H9 (cell line): ENCODE data around the gene PARVB. TPM values are rescaled to one million over a fixed set of nuclear protein-coding genes. Genes with fewer than 3 reads are reported as not detected.

Experiments
- DNase-seq: peaks from one replicate; pipeline ENCODE4 v3.0.0-alpha.2; 2017
- H2AFZ ChIP-seq: one replicate; pipeline ENCODE4 v1.6.1; 2013; ENCODE audit warnings: mild to moderate bottlenecking, low read length, control low read depth, moderate library complexity
- H2AK5ac ChIP-seq: 2 replicates; pipeline ENCODE4 v1.6.1; 2013; ENCODE audit warnings: low read length, control low read depth, mixed read lengths; ENCODE audit not compliant: insufficient read length
- H2BK120ac ChIP-seq: one replicate; pipeline ENCODE4 v1.6.1; 2013; ENCODE audit warnings: low read depth, mild to moderate bottlenecking, low read length, control low read depth, inconsistent platforms; ENCODE audit not compliant: poor library complexity, severe bottlenecking
- H2BK12ac ChIP-seq: 2 replicates; pipeline ENCODE4 v1.6.1; 2013; ENCODE audit warnings: low read length, control low read depth, mixed read lengths, low read depth; ENCODE audit not compliant: insufficient read length
- H2BK15ac ChIP-seq: 2 replicates; pipeline ENCODE4 v1.6.1; 2013; ENCODE audit warnings: low read depth, low read length, control low read depth
- H2BK20ac ChIP-seq: one replicate; pipeline ENCODE4 v1.6.1; 2013; ENCODE audit warnings: low read depth, mild to moderate bottlenecking, low read length, control low read depth, inconsistent platforms; ENCODE audit not compliant: poor library complexity, severe bottlenecking
- H2BK5ac ChIP-seq: 2 replicates; pipeline ENCODE4 v1.6.1; 2013; ENCODE audit warnings: low read length, control low read depth, mixed read lengths; ENCODE audit not compliant: insufficient read length
- H3K14ac ChIP-seq: 2 replicates; pipeline ENCODE4 v1.6.1; 2013; ENCODE audit warnings: low read length, control low read depth; ENCODE audit not compliant: insufficient read depth
- H3K18ac ChIP-seq: 2 replicates; pipeline ENCODE4 v1.6.1; 2013; ENCODE audit warnings: low read depth, mild to moderate bottlenecking, mixed read lengths, low read length, control low read depth; ENCODE audit not compliant: insufficient read length
- H3K23ac ChIP-seq: 2 replicates; pipeline ENCODE4 v1.6.1; 2013; ENCODE audit warnings: low read length, control low read depth, mixed read lengths, low read depth; ENCODE audit not compliant: insufficient read length
- H3K23me2 ChIP-seq: 2 replicates; pipeline ENCODE4 v1.6.1; 2013; ENCODE audit warnings: low read depth, mild to moderate bottlenecking, mixed read lengths, low read length, control low read depth; ENCODE audit not compliant: insufficient read length, poor library complexity, severe bottlenecking
- H3K27ac ChIP-seq: 2 replicates; pipeline ENCODE4 v1.5.1; 2013; ENCODE audit warnings: low read length, control low read depth, mixed read lengths, low read depth; ENCODE audit not compliant: insufficient read length
- H3K27me3 ChIP-seq: 2 replicates; pipeline ENCODE4 v1.6.1; 2013; ENCODE audit warnings: low read length, control low read depth, inconsistent platforms; ENCODE audit not compliant: insufficient read depth
- H3K4ac ChIP-seq: 2 replicates; pipeline ENCODE4 v1.6.1; 2013; ENCODE audit warnings: low read depth, mild to moderate bottlenecking, control low read depth, inconsistent platforms, low read length, moderate library complexity
- H3K4me1 ChIP-seq: 2 replicates; pipeline ENCODE4 v1.6.1; 2013; ENCODE audit warnings: low read length, control low read depth, inconsistent platforms; ENCODE audit not compliant: insufficient read depth
- H3K4me2 ChIP-seq: 2 replicates; pipeline ENCODE4 v1.6.1; 2013; ENCODE audit warnings: low read length, control low read depth, mixed read lengths; ENCODE audit not compliant: insufficient read length, insufficient read depth
- H3K56ac ChIP-seq: 2 replicates; pipeline ENCODE4 v1.6.1; 2013; ENCODE audit warnings: low read depth, mild to moderate bottlenecking, mixed read lengths, low read length, control low read depth; ENCODE audit not compliant: insufficient read length
- H3K79me1 ChIP-seq: 2 replicates; pipeline ENCODE4 v1.6.1; 2013; ENCODE audit warnings: low read depth, mild to moderate bottlenecking, moderate library complexity, low read length, control low read depth, inconsistent platforms; ENCODE audit not compliant: insufficient read depth, poor library complexity, severe bottlenecking
- H3K79me2 ChIP-seq: 2 replicates; pipeline ENCODE4 v1.6.1; 2013; ENCODE audit warnings: low read length, control low read depth, inconsistent platforms; ENCODE audit not compliant: insufficient read depth
- H3K9ac ChIP-seq: 2 replicates; pipeline ENCODE4 v1.6.1; 2013; ENCODE audit warnings: low read length, control low read depth, mixed read lengths; ENCODE audit not compliant: insufficient read length; ENCODE audit errors: extremely low read depth
- H3K9me3 ChIP-seq: one replicate; pipeline ENCODE4 v1.6.1; 2013; ENCODE audit warnings: low read depth, low read length, inconsistent platforms; ENCODE audit not compliant: control insufficient read depth
- H3T11ph ChIP-seq: one replicate; pipeline ENCODE4 v1.6.1; 2013; ENCODE audit warnings: mild to moderate bottlenecking, low read length, control low read depth, inconsistent platforms
- H4K20me1 ChIP-seq: one replicate; pipeline ENCODE4 v1.6.1; 2013; ENCODE audit not compliant: control insufficient read depth, insufficient read length, insufficient read depth
- H4K5ac ChIP-seq: 2 replicates; pipeline ENCODE4 v1.6.1; 2013; ENCODE audit warnings: low read depth, mild to moderate bottlenecking, mixed read lengths, low read length, control low read depth; ENCODE audit not compliant: insufficient read length
- H4K8ac ChIP-seq: replicated peaks from 2 replicates; pipeline ENCODE4 v1.6.1; 2013; ENCODE audit warnings: low read length, control low read depth, mixed read lengths, low read depth; ENCODE audit not compliant: insufficient read length
- H4K91ac ChIP-seq: 2 replicates; pipeline ENCODE4 v1.6.1; 2013; ENCODE audit warnings: low read depth, mild to moderate bottlenecking, moderate library complexity, mixed read lengths, low read length, control low read depth; ENCODE audit not compliant: insufficient read length
- H3K27ac Mint-ChIP-seq, 3 experiments: 2 replicates in 2 of 3; 3 replicates in 1 of 3; pipeline ENCODE4 v1.8.0; 2020 to 2021; ENCODE audit warnings: mixed read lengths in 3 of 3, mild to moderate bottlenecking in 1 of 3, moderate library complexity in 1 of 3
- H3K27me3 Mint-ChIP-seq: 2 replicates; pipeline ENCODE4 v1.8.0; 2021; ENCODE audit warnings: low read depth, mild to moderate bottlenecking, moderate library complexity, mixed read lengths
- H3K36me3 Mint-ChIP-seq, 3 experiments: 2 replicates in 2 of 3; 3 replicates in 1 of 3; pipeline ENCODE4 v1.8.0; 2020 to 2021; ENCODE audit warnings: low read depth in 3 of 3, mixed read lengths in 3 of 3; ENCODE audit not compliant: insufficient read depth in 1 of 3
- H3K4me1 Mint-ChIP-seq, 2 experiments: 2 replicates each; pipeline ENCODE4 v1.8.0; 2020; ENCODE audit warnings: mixed read lengths in 2 of 2
- H3K4me3 Mint-ChIP-seq, 2 experiments: 2 replicates in 1 of 2; 3 replicates in 1 of 2; pipeline ENCODE4 v1.8.0; 2020 to 2021; ENCODE audit warnings: mild to moderate bottlenecking in 2 of 2, mixed read lengths in 2 of 2, moderate library complexity in 1 of 2
- H3K9me3 Mint-ChIP-seq, 2 experiments: 2 replicates in 1 of 2; 3 replicates in 1 of 2; pipeline ENCODE4 v1.8.0; 2020; ENCODE audit warnings: mild to moderate bottlenecking in 2 of 2, mixed read lengths in 2 of 2, moderate library complexity in 1 of 2
- WGBS: extraction: QIAGEN DNeasy Blood & Tissue Kit; methylation state at CpG from one replicate; pipeline ENCODE4 v1.1.7; 2013; ENCODE audit warnings: missing lambda C conversion rate, low lambda C conversion rate, mixed read lengths; ENCODE audit not compliant: insufficient read length; ENCODE audit errors: extremely low coverage; 5-methylcytosine and 5-hydroxymethylcytosine counted together
- total RNA-seq: library from RNA; stranded (reverse); gene quantifications from 2 replicates; pipeline ENCODE4 v1.2.1, GENCODE V29; 2021
- TF ChIP-seq, protein P1 (sequence below): fragments of 200-600 bp; sonication (generic); conservative IDR thresholded peaks from 3 replicates; pipeline ENCODE4 v1.8.0; 2021; ENCODE audit warnings: antibody characterized with exemption, mild to moderate bottlenecking

PARVB gene
- total RNA-seq, 1 experiment from 2014 or later, result 15.6 TPM

GRCh38 chr22:44132724-44133123, 108.6 kb downstream of the PARVB start:
- no peak overlapping the region for H3K27ac Mint-ChIP-seq

More at GRCh38 chr22:44132724-44133123, 108.6 kb downstream of the PARVB start:
- Mint-ChIP-seq H3K4me3 (no peak overlapping the region; a peak in 1 of 5 replicates), H3K9me3 (peaks cover 21% of the 10 kb centered on the region in 2 experiments), H3K27me3 (no peaks in the 10 kb centered on the region; the same call in none of the 2 replicates), H3K4me1 (peaks cover 20 to 28% of the 10 kb centered on the region in 2 experiments), H3K36me3 (peaks cover 15 to 23% (median 22%) of the 10 kb centered on the region in 3 experiments)
- H3K79me2 ChIP-seq, result no peaks in the 10 kb centered on the region
- peak; percentile 63 for DNase-seq
- H2BK5ac ChIP-seq, result no peak overlapping the region
- TF ChIP-seq, protein P1, sequence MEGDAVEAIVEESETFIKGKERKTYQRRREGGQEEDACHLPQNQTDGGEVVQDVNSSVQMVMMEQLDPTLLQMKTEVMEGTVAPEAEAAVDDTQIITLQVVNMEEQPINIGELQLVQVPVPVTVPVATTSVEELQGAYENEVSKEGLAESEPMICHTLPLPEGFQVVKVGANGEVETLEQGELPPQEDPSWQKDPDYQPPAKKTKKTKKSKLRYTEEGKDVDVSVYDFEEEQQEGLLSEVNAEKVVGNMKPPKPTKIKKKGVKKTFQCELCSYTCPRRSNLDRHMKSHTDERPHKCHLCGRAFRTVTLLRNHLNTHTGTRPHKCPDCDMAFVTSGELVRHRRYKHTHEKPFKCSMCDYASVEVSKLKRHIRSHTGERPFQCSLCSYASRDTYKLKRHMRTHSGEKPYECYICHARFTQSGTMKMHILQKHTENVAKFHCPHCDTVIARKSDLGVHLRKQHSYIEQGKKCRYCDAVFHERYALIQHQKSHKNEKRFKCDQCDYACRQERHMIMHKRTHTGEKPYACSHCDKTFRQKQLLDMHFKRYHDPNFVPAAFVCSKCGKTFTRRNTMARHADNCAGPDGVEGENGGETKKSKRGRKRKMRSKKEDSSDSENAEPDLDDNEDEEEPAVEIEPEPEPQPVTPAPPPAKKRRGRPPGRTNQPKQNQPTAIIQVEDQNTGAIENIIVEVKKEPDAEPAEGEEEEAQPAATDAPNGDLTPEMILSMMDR, result peak; percentile 45; the same call in 2 of the 3 replicates
- no peak overlapping the region for H3K9ac ChIP-seq
- no peak overlapping the region for H2BK120ac ChIP-seq
- H3K23me2 ChIP-seq, result no peaks in the 10 kb centered on the region
- no peak overlapping the region for H3K18ac ChIP-seq
- H4K91ac ChIP-seq, result no peak overlapping the region
- H2BK20ac ChIP-seq, result no peak overlapping the region
- no peak overlapping the region for H2BK12ac ChIP-seq
- no peaks in the 10 kb centered on the region for H3K27me3 ChIP-seq
- H3K4me2 ChIP-seq, result no peak overlapping the region
- peak overlapping the region; percentile 71 for H3K14ac ChIP-seq
- no peaks in the 10 kb centered on the region for H4K20me1 ChIP-seq
- H4K5ac ChIP-seq, result no peak overlapping the region
- H3K9me3 ChIP-seq, result peaks cover 19% of the 10 kb centered on the region
- no peak overlapping the region for H2AK5ac ChIP-seq
- no peak overlapping the region for H3T11ph ChIP-seq
- H2AFZ ChIP-seq, result no peak overlapping the region
- no peak overlapping the region for H2BK15ac ChIP-seq
- no peak overlapping the region for H4K8ac ChIP-seq
- H3K4ac ChIP-seq, result no peak overlapping the region
- H3K56ac ChIP-seq, result no peak overlapping the region
- peaks cover 3% of the 10 kb centered on the region for H3K4me1 ChIP-seq
- H3K79me1 ChIP-seq, result no peaks in the 10 kb centered on the region
- no CpG with 5 or more reads among the region's 12 CpGs for WGBS
- H3K27ac ChIP-seq, result no peak overlapping the region
- H3K23ac ChIP-seq, result no peak overlapping the region
